ENCODE measurements around the gene PRKX.

- TF ChIP-seq POLR2A (IDR thresholded peaks at IDR 0.05; ENCODE audit: low read depth, low read length) (no peak), POU2F2 (IDR thresholded peaks at IDR 0.05; ENCODE audit: low read depth, low read length) (no peak), POLR2AphosphoS5 (IDR thresholded peaks at IDR 0.05; ENCODE audit: low read depth, low read length) (no peak), PAX5 (IDR thresholded peaks at IDR 0.05; ENCODE audit: insufficient read depth, low read length, severe bottlenecking) (no peak), TAF1 (IDR thresholded peaks at IDR 0.05; ENCODE audit: low read depth, low read length) (no peak)
These were observed 1.2 kb downstream of the PRKX start for GRCh38 chrX:3712051-3712869.
